MM.1S (cell line): ENCODE results near the gene UGCG.
A peak's percentile ranks its signal among the peaks of the same experiment; 100 is the strongest.
"Not testable (repeated sequence)": the region's sequence is repeated elsewhere in the genome, so short reads cannot be mapped to it uniquely, and the experiment has no call there.

Experiments used
- DNase-seq: peaks from one replicate; pipeline ENCODE4 v3.0.0-alpha.2; 2015
- H2AFZ ChIP-seq: fragments of 300-600 bp; sonication (generic); 2 replicates; pipeline ENCODE4 v1.6.0; 2016; ENCODE audit warnings: antibody characterized with exemption, low read length
- H3F3A ChIP-seq: fragments of 300-600 bp; sonication (generic); 2 replicates; pipeline ENCODE4 v1.6.1; 2016; ENCODE audit warnings: mild to moderate bottlenecking, antibody characterized with exemption, low read length, moderate library complexity, mixed read lengths; ENCODE audit not compliant: insufficient read depth
- H3K27ac ChIP-seq: fragments of 300-600 bp; sonication (generic); 2 replicates; pipeline ENCODE4 v1.5.1; 2016; ENCODE audit warnings: mild to moderate bottlenecking, low read length
- H3K27me3 ChIP-seq: fragments of 300-600 bp; sonication (generic); replicated peaks from 2 replicates; pipeline ENCODE4 v1.6.0; 2016; ENCODE audit warnings: low read length; ENCODE audit not compliant: insufficient read depth
- H3K36me3 ChIP-seq: fragments of 300-600 bp; sonication (generic); replicated peaks from 2 replicates; pipeline ENCODE4 v1.6.1; 2016; ENCODE audit warnings: mild to moderate bottlenecking, low read length, mixed read lengths; ENCODE audit not compliant: insufficient read depth
- H3K4me1 ChIP-seq: fragments of 300-600 bp; sonication (generic); 2 replicates; pipeline ENCODE4 v1.6.1; 2016; ENCODE audit warnings: low read length, mixed read lengths
- H3K4me2 ChIP-seq: fragments of 300-600 bp; sonication (generic); 2 replicates; pipeline ENCODE4 v1.6.0; 2016; ENCODE audit warnings: low read depth, low read length
- H3K4me3 ChIP-seq: fragments of 300-600 bp; sonication (generic); 2 replicates; pipeline ENCODE4 v1.5.1; 2016; ENCODE audit warnings: low read length, mixed read lengths
- H3K79me2 ChIP-seq: fragments of 300-600 bp; sonication (generic); 2 replicates; pipeline ENCODE4 v1.6.1; 2016; ENCODE audit warnings: mixed run types, low read length, mixed read lengths
- H3K9ac ChIP-seq: fragments of 300-600 bp; sonication (generic); 2 replicates; pipeline ENCODE4 v1.6.1; 2016; ENCODE audit warnings: low read length, mixed read lengths
- H3K9me2 ChIP-seq: fragments of 300-600 bp; sonication (generic); replicated peaks from 2 replicates; pipeline ENCODE4 v1.6.1; 2016; ENCODE audit warnings: mild to moderate bottlenecking, low read length, mixed read lengths; ENCODE audit not compliant: insufficient read depth
- H3K9me3 ChIP-seq: fragments of 300-600 bp; sonication (generic); replicated peaks from 2 replicates; pipeline ENCODE4 v1.6.1; 2016; ENCODE audit warnings: mild to moderate bottlenecking, low read length, mixed read lengths; ENCODE audit not compliant: insufficient read depth
- H4K20me1 ChIP-seq: fragments of 300-600 bp; sonication (generic); 2 replicates; pipeline ENCODE4 v1.6.1; 2016; ENCODE audit warnings: mild to moderate bottlenecking, low read length, moderate library complexity, mixed read lengths; ENCODE audit not compliant: insufficient read depth
- CTCF ChIP-seq: fragments of 300-600 bp; sonication (generic); IDR thresholded peaks from 2 replicates; pipeline ENCODE4 v1.5.1; 2016; ENCODE audit warnings: antibody characterized with exemption, low read length, mixed read lengths
- EZH2 ChIP-seq: fragments of 300-600 bp; sonication (generic); optimal IDR thresholded peaks from 2 replicates; pipeline ENCODE3; 2017; ENCODE audit warnings: low read depth, mild to moderate bottlenecking, antibody characterized with exemption, low read length, mixed read lengths
- EZH2phosphoT487 ChIP-seq: fragments of 300-600 bp; sonication (generic); IDR thresholded peaks from 2 replicates; pipeline ENCODE4 v1.6.1; 2018; ENCODE audit warnings: antibody characterized with exemption, low read length

UGCG gene

DNA sequence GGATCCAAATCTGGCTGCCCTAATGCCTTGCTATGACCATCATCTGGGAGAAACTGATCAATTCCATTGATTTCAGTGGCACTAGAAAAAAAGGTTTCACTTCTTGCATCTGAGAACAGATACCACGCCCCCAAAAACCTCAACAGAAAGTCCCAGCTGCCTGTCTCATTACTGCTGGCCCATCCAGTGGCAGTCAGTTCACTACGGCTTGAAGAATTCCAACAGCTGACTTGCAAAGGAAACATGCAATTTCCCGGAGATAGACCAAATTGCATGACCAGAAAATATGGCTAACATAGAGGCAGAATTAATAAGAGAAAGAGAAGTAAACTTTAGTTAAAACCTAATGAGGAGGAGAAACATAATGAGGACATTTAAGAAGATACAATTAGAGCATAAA lies 48.6 kb downstream of the UGCG start:
- Histone ChIP-seq H2AFZ (no peak overlapping the region), H3K4me3 (no peak overlapping the region), H3K79me2 (no peaks in the 10 kb centered on the region), H3F3A (no peaks in the 10 kb centered on the region), H3K27ac (no peak overlapping the region), H3K4me2 (peak overlapping the region; percentile 48), H3K27me3 (no peaks in the 10 kb centered on the region), H3K4me1 (peaks cover 10% of the 10 kb centered on the region), H3K36me3 (no peaks in the 10 kb centered on the region), H4K20me1 (no peaks in the 10 kb centered on the region), H3K9ac (no peak overlapping the region), H3K9me3 (no peaks in the 10 kb centered on the region), H3K9me2 (no peaks in the 10 kb centered on the region)
- no peak for TF ChIP-seq EZH2
- no peak for TF ChIP-seq EZH2phosphoT487
- TF ChIP-seq CTCF, result no peak
- DNase-seq, result peak; percentile 65

GRCh38 chr9:111948109-111948508 lies 51.5 kb downstream of the UGCG start:
- not testable (repeated sequence) for DNase-seq, H4K20me1 ChIP-seq, H3K9ac ChIP-seq, H3K79me2 ChIP-seq, H3K36me3 ChIP-seq, H2AFZ ChIP-seq, H3K9me2 ChIP-seq, H3K9me3 ChIP-seq, H3K4me2 ChIP-seq, H3K4me3 ChIP-seq, H3F3A ChIP-seq, H3K27me3 ChIP-seq, H3K27ac ChIP-seq
- H3K4me1 ChIP-seq, result peaks cover 10% of the 10 kb centered on the region

DNA sequence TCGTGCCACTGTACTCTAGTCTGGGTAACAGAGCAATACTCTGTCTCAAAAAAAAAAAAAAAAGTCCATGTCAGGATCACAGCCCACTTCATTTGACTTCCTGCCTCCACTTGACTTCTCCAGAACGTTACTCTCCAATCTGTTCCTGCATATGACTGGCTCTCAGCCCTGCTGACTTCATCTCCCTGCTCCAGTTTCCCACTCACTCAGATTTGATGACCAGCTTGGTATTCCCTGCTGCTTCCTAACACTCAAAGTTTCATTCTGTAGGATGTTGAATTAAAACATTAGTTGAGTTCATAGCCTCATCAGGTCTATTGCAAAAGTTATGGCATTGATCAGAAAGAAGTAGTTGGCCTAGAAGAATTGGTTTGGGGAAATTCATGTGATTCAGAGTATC lies 52.3 kb downstream of the UGCG start:
- Histone ChIP-seq H3K9me2 (no peaks in the 10 kb centered on the region), H4K20me1 (no peaks in the 10 kb centered on the region), H3K4me3 (no peak overlapping the region), H3K27ac (no peak overlapping the region), H3K4me2 (no peak overlapping the region), H3K9ac (no peak overlapping the region), H3K9me3 (no peaks in the 10 kb centered on the region), H3K79me2 (no peaks in the 10 kb centered on the region), H3K4me1 (peaks cover 10% of the 10 kb centered on the region), H3K36me3 (no peaks in the 10 kb centered on the region), H3K27me3 (no peaks in the 10 kb centered on the region), H2AFZ (no peak overlapping the region), H3F3A (no peaks in the 10 kb centered on the region)
- DNase-seq, result no peak
- no peak for TF ChIP-seq EZH2phosphoT487
- no peak for TF ChIP-seq EZH2
- no peak for TF ChIP-seq CTCF

DNA sequence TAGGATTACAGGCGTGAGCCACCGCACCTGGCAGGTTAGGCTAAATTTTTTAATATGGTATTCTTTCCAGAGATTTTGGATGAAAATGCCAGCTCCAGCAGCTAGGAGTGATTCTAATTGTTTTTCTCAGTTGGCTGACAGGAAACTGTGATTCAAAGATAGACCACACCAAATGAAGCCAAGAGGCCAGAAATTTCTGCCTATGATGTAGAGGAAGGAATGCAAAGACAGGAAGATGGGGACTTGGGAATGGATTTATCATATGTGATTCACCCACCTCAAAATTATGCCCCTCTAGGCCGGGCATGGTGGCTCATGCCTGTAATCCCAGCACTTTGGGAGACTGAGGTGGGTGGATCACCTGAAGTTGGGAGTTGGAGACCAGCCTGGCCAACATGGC lies 53.3 kb downstream of the UGCG start:
- Histone ChIP-seq H4K20me1 (no peaks in the 10 kb centered on the region), H3K36me3 (no peaks in the 10 kb centered on the region), H3F3A (no peaks in the 10 kb centered on the region), H3K4me2 (no peak overlapping the region), H3K4me3 (no peak overlapping the region), H3K9me2 (no peaks in the 10 kb centered on the region), H3K9me3 (no peaks in the 10 kb centered on the region), H3K79me2 (no peaks in the 10 kb centered on the region), H3K4me1 (peaks cover 8% of the 10 kb centered on the region), H3K27me3 (no peaks in the 10 kb centered on the region), H2AFZ (no peak overlapping the region), H3K9ac (no peak overlapping the region), H3K27ac (no peak overlapping the region)
- no peak for TF ChIP-seq CTCF
- TF ChIP-seq EZH2, result no peak
- TF ChIP-seq EZH2phosphoT487, result no peak
- no peak for DNase-seq
